ENCODE measurements around the gene CSE1L.

DNA sequence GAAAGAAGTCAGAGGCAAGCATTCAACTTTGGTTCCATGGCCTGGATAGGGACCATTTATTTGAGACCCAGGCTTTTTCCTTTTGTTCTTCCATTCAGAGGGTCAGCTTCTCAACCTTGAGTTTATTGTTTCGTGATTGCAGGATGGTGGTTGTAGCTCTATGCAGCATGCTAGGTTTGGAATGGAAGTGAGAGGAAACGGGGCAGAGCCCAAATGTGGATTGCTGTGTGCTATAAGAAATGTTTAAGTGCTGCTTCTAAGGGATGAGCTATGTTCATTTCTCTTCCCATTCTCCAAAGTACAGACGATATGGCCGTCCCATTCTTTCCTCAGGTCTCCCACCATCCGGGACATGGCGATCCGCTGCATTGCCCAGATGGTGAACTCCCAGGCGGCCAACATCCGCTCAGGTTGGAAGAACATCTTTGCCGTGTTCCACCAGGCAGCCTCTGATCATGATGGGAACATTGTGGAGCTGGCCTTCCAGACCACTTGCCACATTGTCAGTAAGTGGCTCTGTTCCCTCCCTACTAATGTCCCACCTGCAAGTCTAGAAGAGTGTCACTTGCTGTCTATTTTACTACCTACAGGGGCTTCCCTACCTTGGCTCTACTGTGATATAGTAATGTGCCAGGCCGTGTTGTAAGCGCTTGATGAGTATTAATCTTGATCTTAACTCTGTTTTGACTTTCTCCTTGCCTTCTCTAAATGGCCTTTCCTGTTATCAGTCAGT lies 36.0 kb upstream of the CSE1L start:
- TF ChIP-seq, protein P1, sequence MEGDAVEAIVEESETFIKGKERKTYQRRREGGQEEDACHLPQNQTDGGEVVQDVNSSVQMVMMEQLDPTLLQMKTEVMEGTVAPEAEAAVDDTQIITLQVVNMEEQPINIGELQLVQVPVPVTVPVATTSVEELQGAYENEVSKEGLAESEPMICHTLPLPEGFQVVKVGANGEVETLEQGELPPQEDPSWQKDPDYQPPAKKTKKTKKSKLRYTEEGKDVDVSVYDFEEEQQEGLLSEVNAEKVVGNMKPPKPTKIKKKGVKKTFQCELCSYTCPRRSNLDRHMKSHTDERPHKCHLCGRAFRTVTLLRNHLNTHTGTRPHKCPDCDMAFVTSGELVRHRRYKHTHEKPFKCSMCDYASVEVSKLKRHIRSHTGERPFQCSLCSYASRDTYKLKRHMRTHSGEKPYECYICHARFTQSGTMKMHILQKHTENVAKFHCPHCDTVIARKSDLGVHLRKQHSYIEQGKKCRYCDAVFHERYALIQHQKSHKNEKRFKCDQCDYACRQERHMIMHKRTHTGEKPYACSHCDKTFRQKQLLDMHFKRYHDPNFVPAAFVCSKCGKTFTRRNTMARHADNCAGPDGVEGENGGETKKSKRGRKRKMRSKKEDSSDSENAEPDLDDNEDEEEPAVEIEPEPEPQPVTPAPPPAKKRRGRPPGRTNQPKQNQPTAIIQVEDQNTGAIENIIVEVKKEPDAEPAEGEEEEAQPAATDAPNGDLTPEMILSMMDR (IDR thresholded peaks at IDR 0.05), result no peak
- no peak for TF ChIP-seq POLR2A (IDR thresholded peaks at IDR 0.05)
- no peak for TF ChIP-seq POLR2AphosphoS5 (IDR thresholded peaks at IDR 0.05)
- TF ChIP-seq EP300 (IDR thresholded peaks at IDR 0.05), result no peak
